Lung (tissue), 12 donors: ENCODE results near the gene SMARCD3. TPM values are rescaled to one million over a fixed set of nuclear protein-coding genes. Genes with fewer than 3 reads are reported as not detected.

Experiments used
- ATAC-seq: fragments of 200-7000 bp; cut with Tn5 transposase; one replicate; pipeline ENCODE4 v1.9.1; 2020; ENCODE audit warnings: moderate number of reproducible peaks; ENCODE audit not compliant: insufficient read depth, low FRiP score
- DNase-seq, 3 donors: peaks; one replicate each; pipeline ENCODE4 v3.0.0-alpha.2; 2013 to 2017
- H3K27ac ChIP-seq, 2 donors: one replicate each; pipeline ENCODE4 v1.5.1; 2013; ENCODE audit warnings: mild to moderate bottlenecking in 2 of 2, moderate library complexity in 2 of 2, control low read depth in 1 of 2, inconsistent platforms in 1 of 2, low read depth in 1 of 2, low read length in 1 of 2
- H3K27me3 ChIP-seq, 3 donors: one replicate each; pipeline ENCODE4 v1.5.1; 2013; ENCODE audit warnings: low read length in 2 of 3; ENCODE audit not compliant: control insufficient read depth in 3 of 3, insufficient read depth in 3 of 3
- H3K36me3 ChIP-seq, 4 donors: one replicate each; pipeline ENCODE4 v1.5.1; 2013; ENCODE audit warnings: low read length in 4 of 4, mild to moderate bottlenecking in 1 of 4, moderate library complexity in 1 of 4; ENCODE audit not compliant: control insufficient read depth in 4 of 4, insufficient read depth in 4 of 4
- H3K4me1 ChIP-seq, 5 donors: one replicate each; pipeline ENCODE4 v1.5.1; 2013; ENCODE audit warnings: low read length in 5 of 5, mild to moderate bottlenecking in 2 of 5, moderate library complexity in 1 of 5; ENCODE audit not compliant: control insufficient read depth in 5 of 5, insufficient read depth in 5 of 5
- H3K4me3 ChIP-seq: one replicate; pipeline ENCODE4 v1.5.1; 2013; ENCODE audit warnings: mild to moderate bottlenecking, control low read depth, moderate library complexity
- H3K9ac ChIP-seq, 2 donors: one replicate each; pipeline ENCODE4 v1.5.1; 2013; ENCODE audit warnings: low read length in 2 of 2, control low read depth in 1 of 2; ENCODE audit not compliant: insufficient read depth in 1 of 2
- H3K9me3 ChIP-seq, 4 donors: one replicate each; pipeline ENCODE4 v1.5.1; 2013; ENCODE audit warnings: low read length in 3 of 4, mild to moderate bottlenecking in 1 of 4, moderate library complexity in 1 of 4; ENCODE audit not compliant: control insufficient read depth in 4 of 4, insufficient read depth in 3 of 4
- CTCF ChIP-seq: IDR thresholded peaks from 2 replicates; pipeline ENCODE4 v1.5.1; 2012; ENCODE audit warnings: mild to moderate bottlenecking; ENCODE audit errors: control extremely low read depth, extremely low read depth
- WGBS, 2 donors: extraction: QIAGEN DNeasy Blood & Tissue Kit; methylation state at CpG; one replicate each; pipeline ENCODE4 v1.1.7; 2013; 5-methylcytosine and 5-hydroxymethylcytosine counted together
- polyA plus RNA-seq, 2 donors: library from polyadenylated mRNA; stranded (reverse); fragments of 200-250 nt; gene quantifications; one replicate each; pipeline ENCODE4 v1.2.1, GENCODE V29; 2013
- total RNA-seq, 2 donors: library from RNA; depleted of rRNA in 1 of 2; stranded (reverse); fragments of >200 nt in 1 of 2; gene quantifications; one replicate each; pipeline ENCODE4 v1.2.1, GENCODE V29; 2014 to 2021
- donor health status: control.
- donor health status: control.
- donor health status: Bipolar disorder and iron deficiency.
- donor health status: healthy.
- donor health status: DM: yes; HTN: yes; CAD: no.

SMARCD3 gene
- total and polyA plus RNA-seq, 4 donors = 37.5 to 70.9 (median 51.4) TPM

DNA sequence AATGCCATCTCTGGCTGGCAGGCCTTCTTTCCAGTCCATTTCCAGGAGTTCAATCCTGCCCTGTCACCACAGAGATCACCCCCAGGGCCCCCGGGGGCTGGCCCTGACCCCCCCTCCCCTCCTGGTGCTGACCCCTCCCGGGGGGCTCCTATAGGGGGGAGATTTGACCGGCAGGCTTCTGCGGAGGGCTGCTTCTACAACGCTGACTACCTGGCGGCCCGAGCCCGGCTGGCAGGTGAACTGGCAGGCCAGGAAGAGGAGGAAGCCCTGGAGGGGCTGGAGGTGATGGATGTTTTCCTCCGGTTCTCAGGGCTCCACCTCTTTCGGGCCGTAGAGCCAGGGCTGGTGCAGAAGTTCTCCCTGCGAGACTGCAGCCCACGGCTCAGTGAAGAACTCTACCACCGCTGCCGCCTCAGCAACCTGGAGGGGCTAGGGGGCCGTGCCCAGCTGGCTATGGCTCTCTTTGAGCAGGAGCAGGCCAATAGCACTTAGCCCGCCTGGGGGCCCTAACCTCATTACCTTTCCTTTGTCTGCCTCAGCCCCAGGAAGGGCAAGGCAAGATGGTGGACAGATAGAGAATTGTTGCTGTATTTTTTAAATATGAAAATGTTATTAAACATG, 10.2 kb downstream of the SMARCD3 start:
- no peak overlapping the region for H3K9ac ChIP-seq
- no peak overlapping the region for H3K4me3 ChIP-seq
- no peak overlapping the region for H3K27ac ChIP-seq
- ATAC-seq (no peak), DNase-seq (no peak)
- WGBS, 2 donors = 78% methylated on average over 17 of the region's 17 CpGs
- peaks cover 0 to 7% (median 1%) of the 10 kb centered on the region in 5 donors for H3K4me1 ChIP-seq
- H3K9me3 ChIP-seq = no peaks in the 10 kb centered on the region
- peaks cover 5 to 64% (median 21%) of the 10 kb centered on the region in 4 donors for H3K36me3 ChIP-seq
- no peaks in the 10 kb centered on the region for H3K27me3 ChIP-seq
- TF ChIP-seq CTCF = no peak

DNA sequence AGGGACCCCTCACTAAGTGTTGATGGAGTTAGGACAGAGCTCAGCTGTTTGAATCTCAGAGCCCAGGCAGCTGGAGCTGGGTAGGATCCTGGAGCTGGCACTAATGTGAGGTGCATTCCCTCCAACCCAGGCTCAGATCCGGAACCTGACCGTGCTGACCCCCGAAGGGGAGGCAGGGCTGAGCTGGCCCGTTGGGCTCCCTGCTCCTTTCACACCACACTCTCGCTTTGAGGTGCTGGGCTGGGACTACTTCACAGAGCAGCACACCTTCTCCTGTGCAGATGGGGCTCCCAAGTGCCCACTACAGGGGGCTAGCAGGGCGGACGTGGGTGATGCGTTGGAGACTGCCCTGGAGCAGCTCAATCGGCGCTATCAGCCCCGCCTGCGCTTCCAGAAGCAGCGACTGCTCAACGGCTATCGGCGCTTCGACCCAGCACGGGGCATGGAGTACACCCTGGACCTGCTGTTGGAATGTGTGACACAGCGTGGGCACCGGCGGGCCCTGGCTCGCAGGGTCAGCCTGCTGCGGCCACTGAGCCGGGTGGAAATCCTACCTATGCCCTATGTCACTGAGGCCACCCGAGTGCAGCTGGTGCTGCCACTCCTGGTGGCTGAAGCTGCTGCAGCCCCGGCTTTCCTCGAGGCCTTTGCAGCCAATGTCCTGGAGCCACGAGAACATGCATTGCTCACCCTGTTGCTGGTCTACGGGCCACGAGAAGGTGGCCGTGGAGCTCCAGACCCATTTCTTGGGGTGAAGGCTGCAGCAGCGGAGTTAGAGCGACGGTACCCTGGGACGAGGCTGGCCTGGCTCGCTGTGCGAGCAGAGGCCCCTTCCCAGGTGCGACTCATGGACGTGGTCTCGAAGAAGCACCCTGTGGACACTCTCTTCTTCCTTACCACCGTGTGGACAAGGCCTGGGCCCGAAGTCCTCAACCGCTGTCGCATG, 11.0 kb downstream of the SMARCD3 start:
- peaks cover 5 to 64% (median 18%) of the 10 kb centered on the region in 4 donors for H3K36me3 ChIP-seq

DNA sequence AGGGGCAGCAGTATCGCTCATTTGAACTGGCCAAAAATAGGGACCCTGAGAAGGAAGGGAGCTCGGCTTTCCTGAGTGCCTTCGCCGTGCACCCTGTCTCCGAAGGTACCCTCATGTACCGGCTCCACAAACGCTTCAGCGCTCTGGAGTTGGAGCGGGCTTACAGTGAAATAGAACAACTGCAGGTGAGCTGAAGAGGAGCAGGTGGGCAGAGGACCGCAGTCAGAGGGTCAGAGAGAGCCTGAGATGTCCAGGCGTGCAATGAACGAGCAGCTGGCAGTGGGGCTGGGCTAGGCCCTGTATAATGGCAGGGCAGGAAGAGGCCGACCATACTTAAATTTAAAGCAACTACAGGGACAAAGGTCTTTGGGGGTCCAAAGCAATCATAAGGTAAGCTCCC, 12.1 kb downstream of the SMARCD3 start:
- H3K27ac ChIP-seq = no peak overlapping the region
- ATAC-seq (no peak), DNase-seq (no peak)
- peaks cover 5 to 58% (median 12%) of the 10 kb centered on the region in 4 donors for H3K36me3 ChIP-seq
- no peak overlapping the region for H3K9ac ChIP-seq
- H3K4me1 ChIP-seq = peaks cover 0 to 11% (median 4%) of the 10 kb centered on the region in 5 donors
- no peaks in the 10 kb centered on the region for H3K27me3 ChIP-seq
- H3K9me3 ChIP-seq = no peaks in the 10 kb centered on the region
- no peak for TF ChIP-seq CTCF
- H3K4me3 ChIP-seq = no peak overlapping the region
- 93 to 95% methylated on average over 13 of the region's 13 CpGs for WGBS, 2 donors

More for the DNA sequence above, 11.0 kb downstream of the SMARCD3 start:
- no peak for DNase-seq
- Histone ChIP-seq H3K4me3 (no peak overlapping the region), H3K27me3 (no peaks in the 10 kb centered on the region), H3K9ac (no peak overlapping the region), H3K27ac (no peak overlapping the region), H3K4me1 (peaks cover 0 to 7% (median 4%) of the 10 kb centered on the region in 5 donors), H3K9me3 (no peaks in the 10 kb centered on the region)
- whole genome bisulfite sequencing, 2 donors = 90 to 96% methylated on average over 44 of the region's 44 CpGs
- no peak for TF ChIP-seq CTCF
- ATAC-seq = no peak
